NCI-H774 (cell line): ENCODE results near the gene ZBTB25.

Experiments
- DNase-seq: peaks from one replicate; lab custom pipeline; 2025; lab: John Stamatoyannopoulos, UW

Gene ZBTB25

GRCh38 chr14:64515053-64515452 is 11.4 kb upstream of the ZBTB25 start:
- no peak for DNase-seq

- no peak for DNase-seq
Measured at GRCh38 chr14:64513271-64513670, 9.6 kb upstream of the ZBTB25 start.

- DNase-seq = peak; percentile 6
Measured at GRCh38 chr14:64510825-64511671, 7.4 kb upstream of the ZBTB25 start.

- DNase-seq = no peak
Measured at GRCh38 chr14:64509036-64509435, 5.4 kb upstream of the ZBTB25 start.

GRCh38 chr14:64508215-64508776 is 4.7 kb upstream of the ZBTB25 start:
- no peak for DNase-seq

GRCh38 chr14:64507376-64508156 is 3.9 kb upstream of the ZBTB25 start:
- no peak for DNase-seq

GRCh38 chr14:64506721-64507120 is 3.1 kb upstream of the ZBTB25 start:
- DNase-seq = no peak

- peak; percentile 28 for DNase-seq
Measured at GRCh38 chr14:64504897-64505794, 1.5 kb upstream of the ZBTB25 start.

GRCh38 chr14:64504310-64504896 is 765 bp upstream of the ZBTB25 start, which contains the start of gene ZBTB1:
ZBTB1 (plus strand) TSS chr14:64504770; CDS start chr14:64521505, 16,735 bp downstream.
- peak; percentile 73 for DNase-seq

GRCh38 chr14:64502887-64503433 is 678 bp downstream of the ZBTB25 start:
- no peak for DNase-seq

- no peak for DNase-seq
Measured at GRCh38 chr14:64502456-64502855, 1.2 kb downstream of the ZBTB25 start.

GRCh38 chr14:64501411-64502171 is 2.0 kb downstream of the ZBTB25 start:
- no peak for DNase-seq

GRCh38 chr14:64500088-64500487 is 3.5 kb downstream of the ZBTB25 start:
- no peak for DNase-seq

GRCh38 chr14:64496764-64497163 is 6.9 kb downstream of the ZBTB25 start:
- no peak for DNase-seq

GRCh38 chr14:64495252-64495651 is 8.4 kb downstream of the ZBTB25 start:
- DNase-seq = no peak

- DNase-seq = no peak
Measured at GRCh38 chr14:64493455-64493854, 10.2 kb downstream of the ZBTB25 start.

- no peak for DNase-seq
Measured at GRCh38 chr14:64491637-64492036, 12.0 kb downstream of the ZBTB25 start.

GRCh38 chr14:64488590-64489099 is 15.0 kb downstream of the ZBTB25 start:
- no peak for DNase-seq

- DNase-seq = no peak
Measured at GRCh38 chr14:64478634-64479250, 24.9 kb downstream of the ZBTB25 start.

GRCh38 chr14:64476438-64476837 is 27.2 kb downstream of the ZBTB25 start:
- no peak for DNase-seq
